IPS-20b (cell line): ENCODE data around the gene P3R3URF.

Source experiments
- H3K27ac ChIP-seq: one replicate; pipeline ENCODE4 v1.5.1; 2013; ENCODE audit warnings: low read length
- H3K27me3 ChIP-seq: 2 replicates; pipeline ENCODE4 v1.6.1; 2013; ENCODE audit warnings: mild to moderate bottlenecking, low read length, inconsistent platforms; ENCODE audit not compliant: insufficient read depth
- H3K36me3 ChIP-seq: 2 replicates; pipeline ENCODE4 v1.6.1; 2013; ENCODE audit warnings: low read depth, mild to moderate bottlenecking, inconsistent platforms, low read length, moderate library complexity; ENCODE audit not compliant: insufficient read depth
- H3K4me1 ChIP-seq: 2 replicates; pipeline ENCODE4 v1.6.1; 2013; ENCODE audit warnings: mild to moderate bottlenecking, control low read depth, inconsistent platforms, low read length, moderate library complexity; ENCODE audit not compliant: insufficient read depth
- H3K4me3 ChIP-seq: 2 replicates; pipeline ENCODE4 v1.5.1; 2013; ENCODE audit warnings: mild to moderate bottlenecking, low read length, inconsistent platforms
- H3K9ac ChIP-seq: 2 replicates; pipeline ENCODE4 v1.6.1; 2013; ENCODE audit warnings: low read depth, mild to moderate bottlenecking, inconsistent platforms, low read length, moderate library complexity
- H3K9me3 ChIP-seq: 2 replicates; pipeline ENCODE4 v1.6.1; 2013; ENCODE audit warnings: mild to moderate bottlenecking, low read depth, low read length, inconsistent platforms; ENCODE audit not compliant: insufficient read depth

P3R3URF gene

DNA sequence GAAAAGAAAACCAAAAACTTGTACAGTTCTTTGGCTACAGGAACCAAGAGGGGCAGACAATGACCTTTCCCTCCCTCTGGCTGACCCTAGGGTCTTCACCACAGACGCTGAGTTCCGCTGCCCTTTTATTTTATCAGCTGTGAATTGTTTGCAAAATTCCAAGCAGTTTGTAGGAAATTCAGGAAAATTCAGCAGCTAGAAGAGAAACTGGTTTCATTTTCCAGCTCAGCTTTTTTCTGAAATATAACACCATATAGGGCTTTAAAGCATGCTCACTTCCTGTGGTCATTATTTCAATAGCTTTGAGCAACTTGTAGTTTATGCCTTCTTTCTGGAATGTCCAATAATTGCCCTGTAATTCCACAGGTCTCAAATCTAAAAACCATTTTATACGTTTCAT, 38.4 kb downstream of the P3R3URF start:
- H3K9ac ChIP-seq: no peak overlapping the region
- H3K4me1 ChIP-seq: peaks cover 10% of the 10 kb centered on the region; the same call in 1 of the 2 replicates
- no peaks in the 10 kb centered on the region for H3K9me3 ChIP-seq
- H3K36me3 ChIP-seq: no peaks in the 10 kb centered on the region
- H3K27me3 ChIP-seq: 0 out of 2 replicates have a peak, but pooled peaks cover 6% of the 10 kb centered on the region
- H3K27ac ChIP-seq: no peak overlapping the region
- H3K4me3 ChIP-seq: no peak overlapping the region

DNA sequence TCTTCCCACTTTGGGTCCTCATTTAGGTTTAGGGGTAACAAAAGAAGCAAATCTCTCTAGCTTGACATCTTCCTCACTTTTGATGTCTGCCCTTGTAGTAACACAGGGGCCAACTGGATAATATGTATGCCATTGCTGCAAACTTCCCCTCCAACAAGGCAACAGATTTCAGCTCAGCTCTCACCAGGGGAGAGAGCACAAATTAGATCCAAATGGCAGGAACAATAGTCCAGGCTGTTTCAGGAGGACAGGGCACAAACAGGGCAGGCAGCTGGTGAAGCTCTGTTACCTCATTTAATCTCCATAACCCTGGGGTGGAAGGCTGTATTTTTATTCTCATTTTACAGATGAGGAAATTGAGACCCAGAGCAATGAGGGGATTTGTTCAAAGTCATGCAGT, 39.6 kb downstream of the P3R3URF start:
- Histone ChIP-seq H3K27me3 (0 out of 2 replicates have a peak, but pooled peaks cover 6% of the 10 kb centered on the region), H3K4me3 (no peak overlapping the region), H3K9me3 (no peaks in the 10 kb centered on the region), H3K27ac (no peak overlapping the region), H3K4me1 (peaks cover 10% of the 10 kb centered on the region; the same call in 1 of the 2 replicates), H3K36me3 (no peaks in the 10 kb centered on the region), H3K9ac (0 out of 2 replicates have a peak overlapping the region, but pooled peaks have one; percentile 2)

DNA sequence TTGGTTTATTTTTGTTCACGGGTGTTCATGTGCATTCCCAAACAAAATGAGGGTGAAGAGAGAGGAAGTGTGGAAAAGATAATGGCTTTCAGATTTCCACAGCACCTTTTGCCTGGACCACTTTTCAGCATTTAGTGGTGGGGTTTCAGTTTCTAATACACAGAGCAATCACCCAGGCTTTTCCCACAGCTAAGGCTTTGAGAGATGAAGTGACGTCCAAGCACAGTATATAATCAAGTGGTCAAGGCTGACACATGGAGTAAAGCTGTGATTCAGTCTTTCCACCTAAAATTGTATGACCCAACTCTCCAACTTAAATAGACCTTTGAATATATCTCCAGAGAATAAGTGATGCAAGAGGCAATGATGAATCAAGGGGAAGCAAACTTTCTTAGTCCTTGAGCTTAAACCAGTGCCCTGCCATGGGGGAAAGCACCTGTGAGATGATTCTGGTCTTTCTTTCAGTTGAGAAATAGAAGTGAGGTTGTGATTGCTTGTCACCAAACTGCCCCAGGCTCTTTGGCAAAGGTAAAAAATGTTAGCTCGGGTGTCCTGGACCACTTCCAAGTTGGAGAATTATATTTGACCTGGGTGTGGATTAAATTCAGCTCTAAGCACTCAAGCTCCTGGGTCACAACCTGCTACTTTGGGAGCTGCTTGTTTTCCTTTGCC, 41.5 kb downstream of the P3R3URF start:
- no peak overlapping the region for H3K4me3 ChIP-seq
- H3K9me3 ChIP-seq: no peaks in the 10 kb centered on the region
- no peak overlapping the region for H3K27ac ChIP-seq
- no peak overlapping the region for H3K9ac ChIP-seq
- peaks cover 17% of the 10 kb centered on the region; the same call in 1 of the 2 replicates for H3K4me1 ChIP-seq
- H3K27me3 ChIP-seq: peaks cover 21% of the 10 kb centered on the region
- no peaks in the 10 kb centered on the region for H3K36me3 ChIP-seq

DNA sequence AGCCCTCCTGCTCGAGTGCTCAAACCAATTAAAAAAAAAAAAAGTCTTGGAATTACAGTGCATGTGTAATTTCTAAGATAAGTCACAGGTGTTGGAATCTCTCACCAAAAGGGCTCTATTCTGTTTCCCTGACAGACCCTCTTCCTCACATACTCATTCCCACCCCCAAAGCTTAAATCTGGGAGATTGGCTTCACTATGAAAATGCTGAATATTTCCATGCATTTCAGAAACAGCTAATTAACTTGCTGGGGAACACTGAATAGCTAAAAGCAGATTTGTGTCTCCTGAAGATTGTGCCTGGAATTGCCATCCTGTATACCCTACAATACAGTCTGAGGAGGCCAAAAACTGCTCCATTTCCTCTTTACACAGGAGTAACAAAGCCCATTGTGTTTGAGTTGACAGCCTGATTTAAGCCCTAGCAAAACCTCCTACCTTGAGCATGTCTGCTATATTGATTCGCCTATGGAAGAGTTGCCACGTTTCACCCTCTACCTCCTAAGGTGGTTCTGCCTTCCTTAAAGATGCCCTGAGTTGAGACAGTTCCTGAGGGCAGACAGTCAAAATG, 42.4 kb downstream of the P3R3URF start:
- Histone ChIP-seq H3K4me1 (peaks cover 17% of the 10 kb centered on the region; the same call in 1 of the 2 replicates), H3K27ac (peak overlapping the region; percentile 8)

DNA sequence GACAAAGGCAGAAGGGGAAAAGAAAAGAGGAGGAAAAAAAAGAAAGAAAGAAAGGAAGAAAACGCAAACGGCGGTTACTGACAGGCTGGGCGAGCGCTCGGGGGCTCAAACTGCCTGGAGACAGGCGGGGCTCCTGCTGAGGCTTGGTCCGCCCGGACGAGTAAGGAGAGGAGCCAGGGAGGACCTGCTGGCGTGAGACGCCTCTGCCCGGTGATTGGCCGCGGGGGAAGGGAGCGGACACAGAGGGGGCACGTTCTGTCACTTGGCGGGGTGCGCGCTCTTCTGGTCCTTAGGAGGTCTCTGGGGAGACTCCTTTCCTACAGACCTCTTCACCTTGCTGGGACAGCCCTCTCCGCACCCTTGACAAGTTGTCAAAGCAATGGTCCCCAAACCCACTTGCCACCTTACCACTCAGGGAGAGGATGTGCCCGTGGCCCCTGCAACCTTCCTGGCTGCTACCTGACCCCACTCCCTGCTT, 43.1 kb downstream of the P3R3URF start:
- no peaks in the 10 kb centered on the region for H3K36me3 ChIP-seq
- H3K27ac ChIP-seq: peak overlapping the region; percentile 8
- H3K4me3 ChIP-seq: peak overlapping the region; percentile 93
- peaks cover 21% of the 10 kb centered on the region for H3K27me3 ChIP-seq
- peaks cover 17% of the 10 kb centered on the region; the same call in 1 of the 2 replicates for H3K4me1 ChIP-seq
- H3K9ac ChIP-seq: peak overlapping the region; percentile 96; the same call in 1 of the 2 replicates
- no peaks in the 10 kb centered on the region for H3K9me3 ChIP-seq

More for the DNA sequence above, 42.4 kb downstream of the P3R3URF start:
- Histone ChIP-seq H3K36me3 (no peaks in the 10 kb centered on the region), H3K4me3 (peak overlapping the region; percentile 93), H3K27me3 (peaks cover 21% of the 10 kb centered on the region), H3K9ac (peak overlapping the region; percentile 96; the same call in 1 of the 2 replicates), H3K9me3 (no peaks in the 10 kb centered on the region)

DNA sequence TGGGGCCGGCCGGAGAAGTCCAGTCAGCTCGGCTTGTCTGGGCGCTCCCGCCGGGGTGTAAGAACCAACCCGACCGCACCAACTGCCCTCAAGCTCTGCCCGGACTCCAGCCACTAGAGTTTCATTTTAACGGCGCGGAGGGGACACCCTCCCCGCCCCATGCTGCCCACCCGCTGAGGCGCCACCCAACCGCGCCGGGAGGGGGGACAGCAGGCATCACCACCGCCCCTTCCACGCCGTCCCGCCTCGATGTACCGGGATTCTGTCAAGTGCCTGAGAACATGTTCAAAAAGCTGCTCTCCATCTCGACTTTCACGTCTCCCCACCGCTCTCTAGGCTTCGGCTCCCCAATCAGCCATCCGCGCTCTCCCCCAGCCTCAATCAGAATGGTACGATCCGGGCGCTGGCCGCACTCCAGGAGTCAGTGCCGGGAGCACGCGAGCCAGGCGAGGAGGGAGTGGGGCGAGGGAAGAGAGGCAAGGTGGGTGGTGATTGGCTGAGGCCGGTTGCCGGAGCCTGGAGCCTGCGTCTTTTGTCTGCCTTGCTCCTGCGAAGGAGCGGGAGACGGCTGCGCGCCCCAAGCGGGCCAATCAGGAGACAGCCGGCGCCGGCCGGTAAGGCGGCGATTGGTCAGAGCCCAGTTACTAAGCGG, 43.6 kb downstream of the P3R3URF start, which contains the start of gene PIK3R3:
Gene PIK3R3, minus strand, starts transcription at position 101 of the 652 bp plus-strand sequence. CDS start 677 bp downstream, outside the sequence.
- peak within 1 kb of the TSS; percentile 99 for H3K27ac ChIP-seq
- H3K36me3 ChIP-seq: no peaks in the 10 kb centered on the region
- H3K27me3 ChIP-seq: peaks cover 21% of the 10 kb centered on the region
- H3K9me3 ChIP-seq: no peaks in the 10 kb centered on the region
- peaks cover 17% of the 10 kb centered on the region; the same call in 1 of the 2 replicates for H3K4me1 ChIP-seq
- H3K9ac ChIP-seq: peak within 1 kb of the TSS; percentile 96
- H3K4me3 ChIP-seq: peak within 1 kb of the TSS; percentile 93

DNA sequence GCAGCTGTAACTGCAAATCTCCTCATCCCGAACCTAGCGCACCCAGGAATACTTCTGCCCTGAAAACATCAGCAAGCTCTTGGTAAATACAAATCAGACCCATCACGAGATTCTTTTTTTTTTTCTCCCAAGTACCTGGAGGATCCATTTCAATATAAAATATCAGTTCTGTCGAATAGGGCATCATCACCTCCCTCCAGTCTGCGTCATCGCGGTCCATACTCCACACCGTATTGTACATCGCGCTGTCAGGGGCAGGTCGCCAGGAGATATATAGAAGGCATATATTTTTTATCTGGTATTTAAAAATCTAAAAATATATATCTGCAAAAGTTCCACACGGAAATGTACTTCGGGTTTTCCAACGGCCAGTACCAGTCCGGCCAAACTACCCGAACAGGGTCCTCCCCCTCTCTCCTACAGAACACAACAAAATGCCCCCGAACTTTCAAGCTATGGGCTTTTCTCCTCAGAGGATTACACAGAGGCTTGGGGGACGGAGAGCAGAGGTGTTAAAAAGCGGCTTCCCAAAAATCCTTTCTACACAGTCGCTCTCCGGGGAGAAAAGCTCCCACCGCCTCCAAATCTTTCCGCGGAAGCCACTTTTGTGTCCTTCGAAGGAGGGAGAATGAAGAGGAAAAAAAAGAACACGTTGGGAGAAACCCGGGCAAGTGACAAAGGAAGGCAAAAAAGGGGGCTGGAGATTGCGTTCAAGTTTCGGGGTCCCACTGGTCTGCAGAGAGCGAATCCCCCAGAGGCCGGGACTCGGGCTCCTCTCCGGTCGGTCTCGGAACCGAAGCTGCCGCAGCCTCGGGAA, 44.4 kb downstream of the P3R3URF start:
- peak overlapping the region; percentile 96 for H3K9ac ChIP-seq
- H3K36me3 ChIP-seq: no peaks in the 10 kb centered on the region
- peaks cover 17% of the 10 kb centered on the region; the same call in 1 of the 2 replicates for H3K4me1 ChIP-seq
- no peaks in the 10 kb centered on the region for H3K9me3 ChIP-seq
- H3K27me3 ChIP-seq: peaks cover 21% of the 10 kb centered on the region
- H3K27ac ChIP-seq: peak overlapping the region; percentile 99
- peak overlapping the region; percentile 93 for H3K4me3 ChIP-seq

DNA sequence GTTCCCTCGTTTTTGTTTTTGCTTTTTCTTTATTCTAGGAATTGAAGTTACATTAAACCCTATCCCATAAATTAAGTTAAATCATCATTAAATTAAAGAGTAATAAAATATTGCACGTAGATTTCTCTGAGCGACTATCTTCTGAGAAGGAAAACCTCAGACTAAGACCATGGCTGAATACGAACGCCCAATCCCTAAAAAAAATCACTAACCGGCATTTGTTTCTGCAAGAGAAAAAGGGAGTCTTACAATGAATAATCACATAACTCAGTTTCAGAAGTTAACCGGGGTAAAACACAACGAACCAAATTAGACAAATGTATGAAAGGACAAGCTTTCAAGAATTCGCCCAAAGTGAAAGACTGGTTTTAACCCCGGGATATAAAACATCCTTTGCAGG, 45.2 kb downstream of the P3R3URF start:
- peaks cover 17% of the 10 kb centered on the region; the same call in 1 of the 2 replicates for H3K4me1 ChIP-seq
- no peaks in the 10 kb centered on the region for H3K9me3 ChIP-seq
- peak overlapping the region; percentile 96; the same call in 1 of the 2 replicates for H3K9ac ChIP-seq
- peaks cover 21% of the 10 kb centered on the region for H3K27me3 ChIP-seq
- H3K27ac ChIP-seq: no peak overlapping the region
- peak overlapping the region; percentile 93 for H3K4me3 ChIP-seq
- H3K36me3 ChIP-seq: no peaks in the 10 kb centered on the region

DNA sequence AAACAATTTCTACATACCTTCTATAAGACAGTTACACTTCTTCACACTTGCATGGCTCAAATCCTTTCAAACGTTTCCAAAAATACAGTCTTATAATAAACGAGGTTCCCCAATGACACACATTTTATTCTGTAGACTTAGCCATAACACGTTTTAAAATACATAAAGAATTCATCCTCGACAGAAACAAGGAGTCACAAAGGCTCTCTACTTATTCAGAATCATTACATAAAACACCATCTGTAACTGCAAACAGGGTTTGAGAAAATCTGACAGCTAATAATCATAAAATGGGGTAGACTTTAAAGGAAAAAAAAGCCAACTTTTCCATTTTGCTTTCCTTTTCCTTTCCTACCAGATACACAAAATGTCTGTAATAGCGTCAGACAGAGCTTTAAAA, 45.7 kb downstream of the P3R3URF start:
- Histone ChIP-seq H3K9me3 (no peaks in the 10 kb centered on the region), H3K27ac (no peak overlapping the region), H3K4me3 (peak overlapping the region; percentile 93), H3K27me3 (peaks cover 21% of the 10 kb centered on the region), H3K9ac (peak overlapping the region; percentile 96; the same call in 1 of the 2 replicates), H3K36me3 (no peaks in the 10 kb centered on the region), H3K4me1 (peaks cover 17% of the 10 kb centered on the region; the same call in 1 of the 2 replicates)

DNA sequence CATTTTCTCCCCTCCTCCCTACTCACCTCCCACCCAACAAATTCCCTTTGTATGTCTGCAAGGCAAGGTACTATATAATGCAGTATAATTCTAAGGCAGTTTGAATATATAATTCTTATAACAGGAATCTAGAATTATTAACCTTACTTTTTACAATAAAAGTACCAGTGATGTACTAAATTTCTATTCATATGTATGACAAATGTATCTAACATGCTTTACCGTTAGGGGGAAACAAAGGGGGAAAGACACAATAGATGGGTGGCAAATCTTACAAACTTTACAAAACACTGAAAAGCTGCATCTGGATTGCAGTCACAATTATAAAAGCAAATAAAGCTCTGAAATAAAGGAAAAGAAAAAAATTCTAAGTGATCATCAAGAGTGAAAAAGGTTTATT, 46.2 kb downstream of the P3R3URF start:
- Histone ChIP-seq H3K4me1 (peaks cover 17% of the 10 kb centered on the region; the same call in 1 of the 2 replicates), H3K4me3 (peak overlapping the region; percentile 93), H3K9me3 (no peaks in the 10 kb centered on the region), H3K9ac (peak overlapping the region; percentile 96; the same call in 1 of the 2 replicates), H3K27me3 (peaks cover 21% of the 10 kb centered on the region), H3K27ac (no peak overlapping the region), H3K36me3 (no peaks in the 10 kb centered on the region)

DNA sequence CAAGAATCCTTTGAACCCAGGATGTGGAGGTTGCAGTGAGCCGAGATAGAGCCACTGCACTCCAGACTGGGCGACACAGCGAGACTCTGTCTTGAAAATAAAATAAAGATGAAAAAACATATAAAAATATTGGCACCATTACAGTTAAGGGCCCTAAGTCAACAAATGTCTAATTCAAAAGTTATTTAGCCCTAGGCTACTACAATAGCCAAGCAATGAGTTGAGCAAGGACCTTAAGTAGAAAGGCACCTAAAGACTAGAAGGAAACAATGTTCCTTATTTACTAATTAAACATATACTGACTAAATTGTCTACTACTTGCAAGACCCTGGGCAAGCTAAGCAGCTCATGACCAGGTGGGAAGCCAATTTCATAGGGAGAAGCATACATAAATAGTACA, 47.9 kb downstream of the P3R3URF start:
- H3K36me3 ChIP-seq: no peaks in the 10 kb centered on the region
- H3K27me3 ChIP-seq: peaks cover 15% of the 10 kb centered on the region
- H3K4me1 ChIP-seq: peaks cover 8% of the 10 kb centered on the region; the same call in 1 of the 2 replicates
- no peak overlapping the region for H3K9ac ChIP-seq
- H3K4me3 ChIP-seq: no peak overlapping the region
- no peak overlapping the region for H3K27ac ChIP-seq
- H3K9me3 ChIP-seq: no peaks in the 10 kb centered on the region
